GM18868 (cell line): Measurements from ENCODE around the gene TRAF2.

Source experiments
- ATAC-seq: cut with Tn5 transposase; IDR thresholded peaks from one replicate; pipeline ENCODE4 v1.9.1; 2021; ENCODE audit warnings: mild to moderate bottlenecking, moderate library complexity; ENCODE audit not compliant: unreplicated experiment

The TRAF2 gene

GRCh38 chr9:136846376-136847087 lies 39.8 kb upstream of the TRAF2 start:
- ATAC-seq = no peak

- no peak for ATAC-seq
Observed at GRCh38 chr9:136847088-136847825, 39.1 kb upstream of the TRAF2 start.

- peak; percentile 28 for ATAC-seq
Observed at GRCh38 chr9:136847826-136848392, 38.4 kb upstream of the TRAF2 start.

GRCh38 chr9:136848393-136849037 lies 37.8 kb upstream of the TRAF2 start:
- ATAC-seq = peak; percentile 10

- peak; percentile 84 for ATAC-seq
Observed at GRCh38 chr9:136849038-136849959, 37.0 kb upstream of the TRAF2 start, which contains the start of gene PHPT1. TSS of gene PHPT1 (plus strand) at chr9:136849409. CDS start at chr9:136849431, 22 bp downstream.

- no peak for ATAC-seq
Observed at GRCh38 chr9:136849960-136850865, 36.1 kb upstream of the TRAF2 start.

GRCh38 chr9:136850866-136851775 lies 35.2 kb upstream of the TRAF2 start:
- no peak for ATAC-seq

- ATAC-seq = no peak
Observed at GRCh38 chr9:136851941-136852663, 34.2 kb upstream of the TRAF2 start, which contains the start of gene MAMDC4. TSS of gene MAMDC4 (plus strand) at chr9:136852346. CDS start at chr9:136852417, 71 bp downstream.

- ATAC-seq = no peak
Observed at GRCh38 chr9:136852664-136853595, 33.4 kb upstream of the TRAF2 start.

GRCh38 chr9:136853596-136854112 lies 32.7 kb upstream of the TRAF2 start:
- ATAC-seq = no peak

GRCh38 chr9:136854113-136854841 lies 32.0 kb upstream of the TRAF2 start:
- no peak for ATAC-seq

GRCh38 chr9:136854842-136855460 lies 31.4 kb upstream of the TRAF2 start:
- no peak for ATAC-seq

GRCh38 chr9:136855461-136856078 lies 30.7 kb upstream of the TRAF2 start:
- no peak for ATAC-seq

- ATAC-seq = no peak
Observed at GRCh38 chr9:136856079-136856476, 30.2 kb upstream of the TRAF2 start.
